Activated T-cell treated with anti-CD3 and anti-CD28 coated beads, Interleukin-2, amount 50 U/mL, for 1 hour (primary cell): ENCODE results near the gene C2orf76.
A peak's percentile ranks its signal among the peaks of the same experiment; 100 is the strongest.
"Not testable (repeated sequence)": the region's sequence is repeated elsewhere in the genome, so short reads cannot be mapped to it uniquely, and the experiment has no call there.

Experiments
- DNase-seq: peaks from one replicate; pipeline ENCODE4 v3.0.0-alpha.2; 2020

The C2orf76 gene

DNA sequence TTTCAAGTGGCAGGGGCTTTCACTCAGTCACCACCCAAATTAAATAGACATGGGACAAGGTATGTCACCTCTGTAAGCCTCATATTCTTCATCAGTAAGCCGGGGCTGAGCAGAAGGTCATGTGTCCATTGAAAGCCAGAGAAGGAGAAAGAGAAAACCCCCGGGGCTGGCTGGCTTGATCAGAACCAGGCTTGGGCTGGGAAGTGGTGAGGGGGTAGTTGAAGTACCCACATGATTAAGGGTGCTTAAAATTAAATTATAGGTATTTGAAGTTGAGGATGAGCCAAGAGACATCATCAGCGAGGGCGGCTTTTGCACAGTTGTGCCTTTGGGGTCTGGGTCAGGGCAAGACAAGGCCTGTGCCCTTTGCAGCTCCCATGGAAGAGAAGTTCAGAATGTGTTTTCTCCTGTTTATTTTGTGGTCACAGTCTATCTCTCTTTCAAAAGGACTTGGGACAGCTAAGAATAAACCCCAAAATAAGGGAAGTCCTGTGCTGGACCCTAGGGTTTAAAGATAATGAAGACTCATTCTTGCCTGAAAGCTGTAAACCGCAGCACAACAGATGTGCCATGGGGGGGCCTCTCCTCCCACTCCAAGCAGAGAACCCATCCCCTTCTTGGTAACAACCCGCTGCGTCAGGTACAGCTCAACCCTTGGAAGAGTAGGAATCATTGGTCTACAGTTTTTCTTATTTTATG, 10.8 kb upstream of the C2orf76 start:
- DNase-seq, result no peak

DNA sequence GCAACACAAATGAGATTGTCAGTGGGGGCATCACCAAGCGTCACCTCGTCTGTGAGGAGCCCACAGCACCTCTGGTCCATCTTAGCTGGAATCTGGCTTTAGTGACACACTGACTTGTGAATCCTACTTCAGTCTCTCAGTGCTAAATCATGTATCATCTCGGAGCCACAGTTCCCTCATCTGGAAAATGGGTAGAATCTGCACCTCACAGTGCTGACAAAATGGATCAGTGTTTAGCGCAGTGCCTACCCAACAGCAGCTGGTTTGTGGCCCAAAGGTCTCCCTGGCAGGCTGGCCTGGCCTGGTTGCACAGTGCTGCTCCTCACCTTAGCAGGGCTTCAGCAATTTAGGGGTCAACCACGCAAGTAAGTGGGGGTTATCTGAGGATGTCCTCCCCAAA, 10.2 kb upstream of the C2orf76 start:
- no peak for DNase-seq

DNA sequence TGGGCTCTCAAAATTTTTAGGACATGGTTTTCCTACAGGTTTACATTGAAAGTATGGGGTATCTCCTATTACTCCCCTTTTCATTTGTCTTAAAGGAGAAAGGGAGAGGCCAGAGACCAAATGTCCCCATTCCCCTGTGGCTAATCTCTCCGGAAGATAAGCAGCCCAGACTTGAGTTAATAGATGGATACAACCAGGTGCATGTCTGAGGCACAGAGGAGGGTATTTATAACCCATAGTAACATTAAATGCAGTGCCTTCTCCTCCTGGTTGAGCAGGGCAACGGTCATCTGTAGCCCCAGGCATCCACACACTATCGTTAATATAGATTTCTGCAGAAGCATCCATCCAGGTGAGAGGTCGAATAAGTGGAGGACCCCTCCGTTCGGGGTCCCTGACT, 9.8 kb upstream of the C2orf76 start:
- not testable (repeated sequence) for DNase-seq

DNA sequence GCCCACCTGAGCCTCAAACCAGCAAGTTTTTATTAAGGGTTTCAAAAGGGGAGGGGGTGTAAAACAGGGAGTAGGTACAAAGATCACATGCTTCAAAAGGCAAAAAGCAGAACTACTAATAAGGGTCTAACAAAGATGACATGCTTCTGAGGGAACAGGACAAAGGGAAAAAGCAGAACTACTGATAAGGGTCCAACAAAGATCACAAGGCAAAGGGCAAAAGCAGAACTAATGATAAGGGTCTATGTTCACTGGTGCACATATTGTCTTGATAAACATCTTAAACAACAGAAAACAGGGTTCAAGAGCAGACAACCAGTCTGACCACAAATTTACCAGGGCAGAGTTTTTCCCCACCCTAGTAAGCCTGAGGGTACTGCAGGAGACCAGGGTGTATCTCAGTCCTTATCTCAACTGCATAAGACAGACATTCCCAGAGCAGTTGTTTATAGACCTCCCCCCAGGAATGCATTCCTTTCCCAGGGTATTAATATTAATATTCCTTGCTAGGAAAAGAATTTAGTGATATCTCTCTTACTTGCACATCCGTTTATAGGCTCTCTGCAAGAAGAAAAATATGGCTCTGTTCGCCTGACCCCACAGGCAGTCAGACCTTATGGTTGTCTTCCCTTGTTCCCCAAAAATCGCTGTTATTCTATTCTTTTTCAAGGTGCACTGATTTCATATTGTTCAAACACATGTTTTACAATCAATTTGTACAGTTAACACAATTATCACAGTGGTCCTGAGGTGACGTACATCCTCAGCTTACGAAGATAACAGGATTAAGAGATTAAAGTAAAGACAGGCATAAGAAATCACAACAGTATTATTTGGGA, 7.5 kb upstream of the C2orf76 start:
- DNase-seq, result not testable (repeated sequence)

DNA sequence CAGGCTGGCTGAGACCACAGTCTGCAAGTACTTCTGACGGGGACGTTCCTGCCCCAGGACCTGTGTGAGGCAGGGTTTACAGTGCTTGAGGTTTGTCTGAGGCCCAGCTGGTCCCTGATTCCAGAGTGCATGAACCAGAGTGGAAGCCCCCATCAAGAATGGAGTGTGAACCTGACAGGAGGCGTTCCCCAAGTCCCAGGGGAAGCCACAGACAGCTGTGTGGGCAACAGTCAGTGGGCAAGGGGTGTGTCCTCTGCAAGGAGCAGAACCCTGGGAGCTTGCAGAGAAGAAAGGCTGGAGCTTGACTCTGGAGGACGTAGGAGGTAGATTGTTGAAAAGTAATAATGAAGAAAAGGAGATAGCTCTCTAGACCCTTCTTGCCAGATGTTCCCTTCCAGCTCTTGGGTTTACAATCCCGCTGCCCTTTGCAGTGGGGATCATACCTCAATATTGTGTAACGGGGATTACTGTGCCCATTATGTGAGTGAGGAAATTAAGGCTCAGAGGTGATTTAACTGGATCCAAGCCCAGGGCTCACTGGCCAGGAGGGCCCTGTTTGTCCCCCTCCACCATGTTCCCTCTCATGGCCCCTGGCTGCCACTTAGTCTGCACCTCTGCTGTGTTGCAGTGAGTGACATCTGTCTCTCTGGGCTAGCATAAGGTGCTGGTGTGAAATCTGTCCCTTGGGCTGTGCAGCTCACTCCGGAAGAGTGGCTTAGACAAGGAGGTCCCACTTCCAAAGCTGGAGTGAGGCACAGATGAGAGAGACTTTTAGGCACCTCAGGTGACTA, 6.3 kb upstream of the C2orf76 start:
- no peak for DNase-seq

DNA sequence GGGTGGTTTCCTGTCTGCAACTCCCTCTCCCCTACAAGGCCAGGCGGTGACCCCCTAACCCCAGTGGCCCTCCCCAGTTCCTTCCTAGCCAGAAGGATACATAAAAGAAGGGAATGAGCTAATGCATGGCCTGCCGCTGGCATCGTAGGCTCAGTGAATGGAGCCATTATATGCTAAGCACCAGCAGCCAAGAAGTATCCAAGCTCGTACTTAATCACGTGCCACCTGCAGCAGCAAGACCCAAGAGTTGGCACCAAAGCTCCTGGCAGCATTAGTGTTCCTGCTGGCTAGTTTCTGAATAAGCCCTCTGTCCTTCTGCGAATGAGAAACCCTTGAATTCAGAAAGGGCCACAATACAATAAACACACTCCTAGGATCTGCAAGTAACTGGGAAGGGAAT, 4.5 kb upstream of the C2orf76 start:
- no peak for DNase-seq

DNA sequence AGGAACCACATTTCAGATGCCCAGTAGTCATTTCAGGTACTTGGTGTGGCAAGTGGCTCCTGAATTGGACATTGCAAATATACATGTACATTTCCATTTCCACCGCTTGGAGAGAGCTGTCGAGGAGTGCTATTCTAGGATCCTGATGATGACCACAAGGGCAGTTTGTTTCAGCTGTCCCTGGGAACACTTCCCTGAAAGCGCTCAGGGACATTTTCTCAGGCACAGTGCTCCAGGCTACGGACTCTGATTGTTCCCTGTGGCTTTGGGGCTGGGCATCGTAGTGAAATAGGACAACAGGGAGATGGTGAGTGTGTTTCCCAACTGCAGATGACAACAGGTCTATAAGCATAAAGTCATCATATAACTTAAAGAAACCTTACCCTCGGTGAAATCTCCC, 3.2 kb upstream of the C2orf76 start:
- no peak for DNase-seq

DNA sequence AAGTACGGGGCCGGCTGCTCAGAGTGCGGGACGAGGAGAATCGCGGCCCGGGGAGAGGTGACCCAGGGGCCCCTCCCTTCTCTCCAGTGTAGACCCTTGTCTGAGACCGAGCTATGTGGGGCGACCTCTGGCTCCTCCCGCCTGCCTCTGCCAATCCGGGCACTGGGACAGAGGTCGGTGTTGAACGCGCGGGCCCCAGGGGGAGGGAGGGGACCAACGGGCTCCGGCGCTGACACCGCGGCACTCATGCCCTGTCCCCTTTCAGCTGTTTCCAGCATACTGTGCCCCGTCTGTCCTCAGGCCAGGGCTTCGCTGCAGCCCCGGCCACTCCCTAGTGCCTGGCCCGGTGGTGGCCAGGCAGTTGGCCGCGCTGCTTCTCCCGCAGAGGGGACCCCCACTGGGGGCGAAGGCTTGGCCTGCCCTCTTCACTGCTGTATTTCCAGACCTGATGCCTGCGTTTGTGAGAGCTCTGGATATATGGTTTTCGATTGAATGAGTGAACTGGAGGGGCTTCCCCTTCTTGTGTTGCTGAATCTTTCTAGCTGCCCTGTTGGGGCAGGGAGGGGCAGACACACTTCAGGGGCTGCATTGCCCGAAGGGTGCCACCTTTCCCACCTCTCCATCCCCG, 952 bp upstream of the C2orf76 start:
- peak; percentile 43 for DNase-seq

DNA sequence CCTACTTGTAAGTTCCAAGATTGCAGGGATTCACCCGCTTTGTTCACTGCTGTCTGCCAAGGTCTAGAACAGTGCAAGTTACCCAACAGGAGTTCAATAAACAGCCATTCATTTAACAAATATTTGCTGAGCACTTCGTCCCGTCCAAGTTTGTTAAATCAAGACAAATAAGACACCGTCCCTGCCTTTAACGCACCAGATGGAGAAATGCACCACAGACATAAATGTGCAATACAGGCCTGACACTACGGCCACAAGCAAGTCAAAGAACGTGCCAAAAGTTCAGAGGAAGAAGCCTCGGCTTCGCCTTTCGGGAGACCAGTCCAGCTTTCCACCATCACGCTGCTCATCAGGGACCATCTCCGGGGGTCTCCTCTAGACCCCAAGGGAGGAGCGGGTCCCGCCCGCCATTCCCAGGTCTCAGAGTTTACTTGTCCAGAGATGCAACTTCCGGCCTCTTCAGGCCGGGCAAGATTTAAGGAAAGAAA, 429 bp downstream of the C2orf76 start:
- no peak for DNase-seq

DNA sequence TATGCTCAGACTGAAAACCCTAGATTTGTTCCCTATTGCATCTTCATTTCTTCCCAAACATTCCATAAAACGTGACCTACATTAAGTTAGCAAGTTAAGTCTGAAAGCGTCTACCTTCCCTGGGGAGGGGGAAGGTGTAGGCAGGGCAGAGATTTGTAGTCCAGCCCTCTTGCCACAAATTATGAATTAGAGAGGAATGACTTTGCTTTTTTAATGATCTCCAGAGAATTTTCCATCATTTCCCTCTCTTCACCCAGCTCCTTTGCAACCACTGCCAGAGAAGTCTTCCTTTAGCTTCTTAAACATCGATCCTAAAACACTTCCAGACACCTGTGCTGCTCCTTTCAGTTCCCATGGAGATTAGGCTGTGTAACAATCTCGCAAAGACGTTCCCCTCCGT, 1.2 kb downstream of the C2orf76 start:
- no peak for DNase-seq

DNA sequence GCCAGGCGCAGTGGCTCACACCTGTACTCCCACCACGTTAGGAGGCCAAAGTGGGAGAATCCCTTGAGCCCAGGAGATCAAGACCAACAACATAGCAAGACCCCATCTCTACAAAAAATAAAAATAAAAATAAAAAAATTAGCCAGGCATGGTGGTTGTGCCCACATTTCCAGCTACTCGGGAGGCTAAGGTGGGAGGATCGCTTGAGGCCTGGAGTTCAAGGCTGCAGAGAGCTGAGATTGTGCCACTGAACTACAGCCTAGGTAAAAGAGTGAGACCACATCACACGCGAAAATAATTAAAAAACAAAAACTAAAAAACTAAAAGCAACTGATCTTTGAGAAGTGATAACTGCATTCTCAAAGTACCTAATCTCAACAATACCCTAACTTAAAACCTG, 1.8 kb downstream of the C2orf76 start:
- DNase-seq, result no peak

DNA sequence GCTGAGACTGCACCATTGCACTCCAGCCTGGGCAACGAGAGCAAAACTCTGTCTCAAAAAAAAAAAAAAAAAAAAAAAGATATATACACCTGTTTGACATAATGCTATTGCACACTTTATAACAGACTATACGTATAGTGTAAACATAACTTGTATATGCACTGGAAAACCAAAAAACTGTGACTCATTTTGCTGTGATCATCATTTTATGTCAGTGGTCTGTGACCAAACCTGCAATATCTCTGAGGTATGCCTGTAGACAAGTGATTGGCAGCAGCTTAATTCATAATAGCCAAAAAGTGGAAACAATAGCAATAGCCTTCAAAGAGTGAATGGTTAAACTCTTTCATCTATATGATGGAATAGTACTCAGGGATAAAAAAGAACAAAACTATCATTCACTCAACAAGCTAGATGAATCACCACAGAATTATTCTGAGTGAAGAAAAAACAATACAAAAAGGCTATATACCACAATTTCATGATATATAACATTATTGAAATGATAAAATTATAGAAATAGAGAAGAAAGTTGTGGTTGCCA, 6.1 kb downstream of the C2orf76 start:
- DNase-seq, result no peak

DNA sequence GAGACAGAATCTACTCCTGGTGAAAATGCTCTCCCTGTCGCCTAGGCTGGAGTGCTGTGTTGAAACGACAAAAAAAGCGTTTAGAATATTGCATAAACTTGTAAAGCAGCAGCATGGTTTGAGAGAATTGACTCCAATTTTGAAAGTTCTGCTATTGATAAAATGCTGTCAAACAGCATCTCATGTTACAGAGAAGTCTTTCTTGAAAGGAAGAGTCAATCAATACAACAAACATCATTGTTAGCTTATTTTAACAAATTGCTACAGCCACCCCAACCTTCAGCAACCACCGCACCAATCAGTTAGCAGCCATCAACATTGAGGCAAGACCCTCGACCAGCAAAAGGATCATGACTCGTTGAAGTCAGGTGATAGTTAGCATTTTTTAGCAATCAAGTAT, 6.9 kb downstream of the C2orf76 start:
- DNase-seq, result no peak

DNA sequence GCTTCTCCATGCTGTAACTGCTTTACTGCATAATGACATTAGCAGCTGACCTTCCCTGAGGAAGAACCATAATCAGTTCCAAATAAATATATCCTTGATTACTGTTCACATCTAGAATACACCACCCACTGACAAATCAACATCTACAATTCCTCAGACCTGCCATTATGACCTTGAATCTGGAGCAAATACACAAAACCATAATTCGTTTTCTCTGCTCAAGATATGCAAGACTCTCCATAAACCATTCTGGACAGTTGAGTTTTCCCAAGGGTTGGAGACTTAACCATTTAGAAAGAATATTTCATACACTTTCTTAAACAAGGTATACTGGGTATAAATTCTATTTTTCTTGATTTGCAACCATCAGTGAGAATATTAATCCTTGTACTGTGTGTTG, 11.8 kb downstream of the C2orf76 start:
- no peak for DNase-seq

DNA sequence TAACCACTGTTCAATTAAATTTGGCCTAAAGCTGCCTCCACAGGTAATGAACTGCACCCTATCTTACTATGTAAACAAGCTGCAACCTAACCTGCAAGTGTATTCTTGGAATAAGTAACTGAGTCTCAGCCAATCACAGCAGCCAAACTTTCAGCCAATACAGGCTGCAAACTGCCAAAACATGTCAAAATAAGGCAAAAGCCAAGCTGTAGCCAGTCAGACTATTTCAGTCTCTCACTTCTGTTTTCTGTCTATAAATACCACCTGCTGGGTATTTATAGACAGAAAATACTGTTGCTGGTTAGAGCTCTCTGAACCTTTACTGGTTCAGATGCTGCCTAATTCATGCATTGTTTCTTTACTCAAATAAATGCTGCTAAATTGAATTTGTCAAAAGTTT, 14.3 kb downstream of the C2orf76 start:
- no peak for DNase-seq

DNA sequence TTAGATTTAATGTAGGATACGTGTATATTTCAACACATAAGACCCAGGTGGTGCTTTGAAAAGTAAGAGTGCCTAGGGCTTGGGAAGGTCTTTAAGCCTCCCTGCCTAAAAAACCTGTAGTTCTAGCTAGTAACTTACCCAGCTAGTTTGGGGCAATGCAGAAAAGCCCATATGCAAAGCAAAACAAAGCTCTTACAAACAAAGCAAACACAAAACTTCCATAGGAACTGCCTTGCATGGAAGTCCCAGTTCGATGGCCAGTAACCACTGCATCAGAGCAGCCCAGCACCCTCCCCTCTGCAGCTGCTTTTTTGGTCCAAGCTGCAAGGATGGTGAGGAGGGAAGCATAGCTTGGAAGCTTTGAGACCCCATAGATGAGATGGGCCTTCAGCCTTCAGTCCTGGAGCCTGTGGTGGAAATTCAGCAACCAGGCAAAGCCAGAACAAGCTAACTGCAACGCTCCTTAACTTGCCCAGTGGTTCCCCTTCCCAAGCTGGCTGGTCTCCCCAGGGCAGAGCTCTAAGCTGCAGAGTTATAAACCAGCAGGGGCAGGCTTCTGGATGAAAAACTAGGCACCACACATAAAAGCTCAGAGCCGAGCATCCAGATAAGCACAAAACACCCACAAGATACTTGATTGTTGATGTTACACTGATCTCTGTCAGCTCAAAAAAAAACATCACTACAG, 16.2 kb downstream of the C2orf76 start:
- no peak for DNase-seq

DNA sequence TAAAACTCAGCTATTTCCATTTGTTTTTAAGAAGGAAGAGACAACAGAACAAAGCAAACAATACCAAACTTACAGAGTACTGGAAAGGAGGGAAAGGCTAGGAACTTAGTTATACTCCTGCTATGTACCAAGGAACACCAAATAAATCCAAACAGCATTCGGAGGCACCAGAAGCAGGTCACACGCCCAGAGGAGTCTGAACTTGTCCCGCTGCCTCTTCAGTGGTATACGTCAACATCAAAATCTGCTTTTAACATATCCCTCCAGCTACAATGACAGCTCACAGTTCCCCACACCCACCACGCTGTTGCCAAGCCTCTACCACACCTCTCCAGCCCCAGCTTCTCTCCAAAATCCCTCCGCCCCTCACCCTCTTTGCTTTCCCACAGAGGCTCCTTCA, 17.3 kb downstream of the C2orf76 start:
- no peak for DNase-seq

DNA sequence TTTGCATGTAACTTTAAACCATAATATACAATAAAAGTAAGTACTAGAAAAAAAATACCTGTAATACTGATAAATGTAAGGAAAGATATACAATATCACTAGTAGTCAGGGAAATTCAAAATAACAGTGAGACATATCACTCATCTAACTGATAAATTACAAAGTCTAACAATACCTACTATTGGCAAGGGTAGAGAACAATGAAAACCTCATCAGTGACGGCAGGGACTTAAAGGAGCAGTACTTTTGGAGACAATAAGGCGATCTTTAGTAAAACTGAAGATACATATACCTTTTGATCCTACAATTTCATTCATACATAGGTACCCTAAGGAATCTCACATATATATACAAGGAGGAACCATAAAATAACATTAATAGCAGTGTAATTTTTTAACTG, 24.9 kb downstream of the C2orf76 start:
- no peak for DNase-seq

DNA sequence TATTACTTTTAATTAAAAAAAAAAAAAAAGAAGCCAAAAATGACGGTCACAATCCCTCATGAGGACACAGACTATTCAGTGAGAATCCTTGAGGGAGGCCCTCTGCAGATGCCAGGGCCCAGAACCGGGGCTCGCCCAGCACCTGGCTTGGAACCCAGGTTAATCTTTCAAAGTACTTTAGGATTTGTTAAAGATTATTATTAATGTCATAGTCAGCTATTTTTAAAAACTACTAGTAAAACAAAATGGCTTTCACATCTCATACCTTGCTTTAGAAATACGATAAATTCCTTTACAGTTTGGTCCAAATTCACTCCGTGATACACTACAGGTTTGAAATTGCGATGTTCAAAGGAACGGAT, 27.1 kb downstream of the C2orf76 start:
- DNase-seq, result no peak

DNA sequence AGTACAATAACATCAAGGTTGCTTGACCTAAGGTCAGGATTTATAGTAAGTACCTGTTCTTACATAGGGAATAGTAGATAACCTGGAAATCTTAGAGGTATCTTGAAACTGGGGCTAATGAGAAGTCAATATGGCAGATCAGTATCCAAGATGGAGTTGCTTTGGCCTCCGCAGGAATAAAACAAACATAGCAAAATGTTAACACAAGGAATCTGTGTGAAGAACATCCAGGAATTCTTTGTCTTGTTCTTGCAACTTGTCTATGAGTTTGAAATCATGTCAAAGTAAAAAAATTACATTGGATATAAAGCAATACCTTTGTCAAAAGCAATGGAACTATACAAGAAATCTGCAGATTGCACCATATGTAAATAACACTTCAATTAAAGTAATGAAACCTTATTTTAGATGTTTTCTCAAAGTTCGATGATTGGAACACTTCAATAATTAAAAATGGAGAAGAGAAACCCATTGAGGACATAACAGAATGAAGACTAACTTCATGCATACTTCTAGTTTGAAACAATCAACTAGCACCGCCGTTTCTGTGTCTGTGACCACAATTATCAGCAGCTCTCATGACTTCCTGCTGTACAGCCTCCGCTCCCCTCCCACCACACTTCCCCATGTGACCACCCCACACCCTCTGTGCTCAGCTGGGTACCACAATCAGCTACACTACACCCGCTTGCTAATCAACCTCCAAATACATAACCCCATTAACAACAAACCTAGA, 27.6 kb downstream of the C2orf76 start:
- DNase-seq, result peak; percentile 24

DNA sequence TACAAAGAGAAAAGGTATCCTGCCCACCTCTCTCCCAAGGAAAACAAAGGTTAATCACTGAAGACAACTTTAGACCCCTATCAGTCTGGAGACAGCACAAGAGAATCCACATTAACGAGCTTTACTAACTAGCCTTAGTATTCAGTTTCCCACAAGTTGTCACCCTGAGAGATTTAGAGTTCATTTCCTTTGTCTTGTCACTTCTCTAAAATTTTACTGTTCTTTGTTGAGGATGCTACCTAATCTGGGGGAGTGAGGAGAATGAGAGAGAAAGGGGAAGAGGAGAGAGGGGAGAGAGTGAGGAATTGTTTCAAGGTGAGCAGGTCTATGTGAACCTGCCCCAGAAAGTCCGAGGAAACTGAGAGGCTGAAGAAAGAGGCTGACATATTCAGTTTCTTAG, 28.4 kb downstream of the C2orf76 start:
- no peak for DNase-seq

DNA sequence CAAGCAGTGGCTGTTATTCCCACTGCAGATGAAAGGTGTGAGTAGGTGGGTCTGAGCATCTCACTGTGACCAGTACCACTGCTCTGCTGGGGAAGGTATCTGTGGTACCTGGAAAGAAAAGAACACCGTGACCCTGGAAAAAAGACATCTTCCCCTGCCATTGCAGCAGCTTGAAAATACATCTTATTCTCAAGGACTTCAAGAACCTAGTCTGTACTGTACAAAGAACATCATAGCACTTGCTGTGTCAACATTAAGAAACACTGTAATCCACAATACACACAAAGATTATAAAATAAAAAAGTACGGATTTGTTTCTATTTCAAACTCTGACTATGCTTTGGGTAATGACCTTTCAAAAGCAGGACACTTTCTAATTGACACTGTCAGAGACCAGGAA, 28.9 kb downstream of the C2orf76 start:
- DNase-seq, result no peak
